IPS-15b (cell line): Measurements from ENCODE around the gene ADM2.

ENCODE experiments used
- H3K27me3 ChIP-seq: one replicate; pipeline ENCODE4 v1.6.1; 2013; ENCODE audit warnings: low read length; ENCODE audit not compliant: control insufficient read depth, insufficient read depth
- H3K36me3 ChIP-seq: one replicate; pipeline ENCODE4 v1.6.1; 2013; ENCODE audit warnings: low read length; ENCODE audit not compliant: control insufficient read depth, insufficient read depth
- H3K4me1 ChIP-seq: one replicate; pipeline ENCODE4 v1.6.1; 2013; ENCODE audit warnings: mild to moderate bottlenecking, low read length; ENCODE audit not compliant: control insufficient read depth, insufficient read depth
- H3K4me3 ChIP-seq: one replicate; pipeline ENCODE4 v1.5.1; 2013; ENCODE audit warnings: low read depth, low read length
- H3K9ac ChIP-seq: one replicate; pipeline ENCODE4 v1.6.1; 2013; ENCODE audit warnings: low read depth, mild to moderate bottlenecking, low read length
- H3K9me3 ChIP-seq: one replicate; pipeline ENCODE4 v1.6.1; 2013; ENCODE audit warnings: mild to moderate bottlenecking, low read length; ENCODE audit not compliant: control insufficient read depth, insufficient read depth

Gene ADM2

DNA sequence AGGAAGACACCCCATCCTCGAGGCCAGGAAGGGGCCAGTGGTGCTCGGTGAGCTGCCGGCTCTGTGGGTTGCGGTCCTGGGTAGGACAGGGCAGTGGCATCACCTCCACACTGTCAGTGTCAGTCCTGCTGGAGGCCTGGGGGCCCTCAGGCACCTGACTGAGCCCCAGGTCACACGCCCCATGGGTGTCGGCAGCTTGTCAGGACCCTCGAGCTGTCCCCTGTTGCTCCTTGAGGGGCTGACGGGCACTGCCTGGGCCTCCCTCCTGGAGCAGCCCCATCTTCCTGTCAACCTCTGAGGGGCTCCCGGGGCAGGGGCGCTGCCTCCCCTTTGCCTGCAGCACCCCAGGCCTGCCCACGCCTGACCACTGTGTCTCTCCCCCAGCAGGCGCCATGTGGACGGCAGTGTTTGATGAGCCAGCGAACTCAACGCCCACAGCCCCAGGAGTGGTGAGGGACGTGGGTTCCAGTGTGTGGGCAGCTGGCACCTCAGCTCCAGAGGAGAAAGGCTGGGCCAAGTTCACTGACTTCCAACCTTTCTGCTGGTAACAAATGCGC lies 42.0 kb upstream of the ADM2 start:
- Histone ChIP-seq H3K4me3 (no peak overlapping the region), H3K27me3 (no peaks in the 10 kb centered on the region), H3K9me3 (no peaks in the 10 kb centered on the region), H3K36me3 (peaks cover 64% of the 10 kb centered on the region), H3K9ac (no peak overlapping the region), H3K4me1 (no peaks in the 10 kb centered on the region)

GRCh38 chr22:50439871-50440331 lies 41.4 kb upstream of the ADM2 start:
- Histone ChIP-seq H3K36me3 (peaks cover 62% of the 10 kb centered on the region), H3K9ac (no peak overlapping the region), H3K27me3 (no peaks in the 10 kb centered on the region), H3K9me3 (no peaks in the 10 kb centered on the region), H3K4me3 (no peak overlapping the region), H3K4me1 (no peaks in the 10 kb centered on the region)

DNA sequence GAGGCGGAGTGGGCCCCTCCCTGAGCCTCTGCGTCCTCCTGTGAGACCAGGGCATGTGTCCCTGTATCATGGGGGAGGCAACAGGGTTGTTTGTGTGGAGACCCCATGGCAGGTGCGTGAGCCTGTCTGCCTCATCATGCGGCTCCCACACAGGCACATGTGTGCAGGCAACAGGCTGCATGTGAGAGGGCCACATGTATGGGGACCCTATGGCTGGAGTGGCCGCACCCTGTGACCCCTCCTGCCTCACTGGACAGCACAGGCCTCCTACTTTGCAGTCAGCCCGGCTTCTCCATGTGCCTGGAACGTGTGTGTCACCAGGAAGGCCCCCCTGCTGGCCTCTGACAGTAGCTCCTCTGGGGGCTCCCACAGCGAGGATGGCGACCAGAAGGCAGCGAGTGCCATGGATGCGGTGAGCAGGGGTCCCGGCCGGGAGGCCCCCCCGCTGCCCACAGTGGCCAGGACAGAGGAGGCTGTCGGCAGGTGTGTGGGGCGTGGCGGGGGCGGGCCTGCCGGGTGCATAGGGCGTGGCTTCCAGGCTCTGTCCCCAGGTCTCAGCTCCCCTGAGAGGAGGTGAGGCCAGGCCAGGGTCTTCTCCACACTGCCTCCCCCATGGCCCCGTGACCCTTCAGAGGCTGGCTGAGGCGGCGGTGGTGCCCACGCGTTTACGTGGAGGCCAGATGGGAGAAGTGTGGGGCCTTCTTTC lies 40.6 kb upstream of the ADM2 start:
- H3K27me3 ChIP-seq, result no peaks in the 10 kb centered on the region
- H3K36me3 ChIP-seq, result peaks cover 65% of the 10 kb centered on the region
- H3K4me3 ChIP-seq, result no peak overlapping the region
- no peaks in the 10 kb centered on the region for H3K9me3 ChIP-seq
- no peaks in the 10 kb centered on the region for H3K4me1 ChIP-seq
- no peak overlapping the region for H3K9ac ChIP-seq

- no peaks in the 10 kb centered on the region for H3K27me3 ChIP-seq
- H3K9ac ChIP-seq, result no peak overlapping the region
- no peaks in the 10 kb centered on the region for H3K4me1 ChIP-seq
- no peak overlapping the region for H3K4me3 ChIP-seq
- no peaks in the 10 kb centered on the region for H3K9me3 ChIP-seq
- peaks cover 62% of the 10 kb centered on the region for H3K36me3 ChIP-seq
Measured at GRCh38 chr22:50441428-50441993, 39.8 kb upstream of the ADM2 start.

- Histone ChIP-seq H3K4me1 (no peaks in the 10 kb centered on the region), H3K4me3 (no peak overlapping the region), H3K9me3 (no peaks in the 10 kb centered on the region), H3K9ac (no peak overlapping the region), H3K27me3 (no peaks in the 10 kb centered on the region), H3K36me3 (peaks cover 64% of the 10 kb centered on the region)
Measured at GRCh38 chr22:50443197-50443596, 38.1 kb upstream of the ADM2 start.

- Histone ChIP-seq H3K27me3 (no peaks in the 10 kb centered on the region), H3K36me3 (peaks cover 60% of the 10 kb centered on the region), H3K4me3 (no peak overlapping the region), H3K9me3 (no peaks in the 10 kb centered on the region), H3K9ac (no peak overlapping the region), H3K4me1 (no peaks in the 10 kb centered on the region)
Measured at GRCh38 chr22:50443801-50444625, 37.3 kb upstream of the ADM2 start.

DNA sequence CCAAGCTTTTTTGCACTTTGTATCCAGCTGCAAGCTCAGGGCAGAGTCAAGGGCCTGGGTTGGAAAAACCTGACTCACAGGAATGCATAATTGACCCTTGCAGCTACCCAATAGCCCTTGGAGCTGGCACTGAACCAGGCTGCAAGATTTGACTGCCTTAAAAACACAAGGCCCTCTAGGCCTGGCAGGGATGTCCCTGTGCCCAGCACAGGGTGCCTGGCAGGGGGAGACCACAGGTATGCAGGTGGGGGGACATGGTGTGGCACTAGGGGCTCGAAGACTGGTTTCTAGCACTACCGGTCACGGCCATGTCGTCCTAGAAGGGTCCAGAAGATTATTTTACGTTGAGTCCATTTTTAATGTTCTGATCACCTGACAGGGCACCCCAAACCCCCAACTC lies 36.7 kb upstream of the ADM2 start:
- Histone ChIP-seq H3K4me1 (no peaks in the 10 kb centered on the region), H3K9ac (no peak overlapping the region), H3K9me3 (no peaks in the 10 kb centered on the region), H3K4me3 (no peak overlapping the region), H3K36me3 (peaks cover 53% of the 10 kb centered on the region), H3K27me3 (no peaks in the 10 kb centered on the region)

DNA sequence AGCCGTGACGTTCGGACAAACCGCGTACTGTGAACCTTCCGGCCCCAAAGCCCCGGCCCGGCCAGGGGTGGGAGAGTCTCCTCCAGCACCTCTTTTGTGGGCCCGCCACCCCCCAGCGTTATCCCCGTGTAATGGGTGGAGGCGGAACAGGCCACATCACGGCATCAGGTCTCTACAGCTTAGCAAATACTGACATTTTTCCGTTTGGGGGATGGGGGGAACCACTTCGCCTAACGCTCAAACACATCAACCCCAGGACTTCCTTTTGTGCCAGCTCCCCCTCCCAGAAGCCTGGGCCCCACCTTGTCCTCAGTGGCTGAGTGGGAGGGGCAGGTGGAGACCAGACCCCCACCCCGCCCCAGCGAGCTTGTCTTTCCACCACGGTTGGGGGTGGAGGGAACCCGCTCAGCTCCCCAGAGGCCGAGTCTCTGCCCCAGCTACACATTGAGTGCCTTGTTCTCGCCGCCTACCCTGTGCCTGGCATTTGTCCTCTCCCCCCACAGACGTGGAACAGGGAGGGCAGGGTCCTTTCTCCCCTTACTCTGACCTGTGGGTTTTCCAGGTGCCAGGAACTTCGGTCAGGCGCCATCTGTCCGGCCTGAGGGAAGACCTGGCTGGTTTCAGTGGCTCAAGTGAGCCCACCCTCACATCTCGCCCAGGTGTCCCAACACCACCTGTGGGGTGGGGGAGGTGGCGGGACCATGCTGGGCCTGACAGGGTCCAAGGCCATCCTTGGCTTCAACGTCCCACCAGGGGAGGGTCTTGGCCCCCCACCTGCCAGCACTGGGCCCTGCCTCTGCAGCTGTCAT lies 36.1 kb upstream of the ADM2 start:
- Histone ChIP-seq H3K4me1 (no peaks in the 10 kb centered on the region), H3K9ac (peak overlapping the region; percentile 60), H3K4me3 (no peak overlapping the region), H3K27me3 (no peaks in the 10 kb centered on the region), H3K9me3 (no peaks in the 10 kb centered on the region), H3K36me3 (peaks cover 48% of the 10 kb centered on the region)

DNA sequence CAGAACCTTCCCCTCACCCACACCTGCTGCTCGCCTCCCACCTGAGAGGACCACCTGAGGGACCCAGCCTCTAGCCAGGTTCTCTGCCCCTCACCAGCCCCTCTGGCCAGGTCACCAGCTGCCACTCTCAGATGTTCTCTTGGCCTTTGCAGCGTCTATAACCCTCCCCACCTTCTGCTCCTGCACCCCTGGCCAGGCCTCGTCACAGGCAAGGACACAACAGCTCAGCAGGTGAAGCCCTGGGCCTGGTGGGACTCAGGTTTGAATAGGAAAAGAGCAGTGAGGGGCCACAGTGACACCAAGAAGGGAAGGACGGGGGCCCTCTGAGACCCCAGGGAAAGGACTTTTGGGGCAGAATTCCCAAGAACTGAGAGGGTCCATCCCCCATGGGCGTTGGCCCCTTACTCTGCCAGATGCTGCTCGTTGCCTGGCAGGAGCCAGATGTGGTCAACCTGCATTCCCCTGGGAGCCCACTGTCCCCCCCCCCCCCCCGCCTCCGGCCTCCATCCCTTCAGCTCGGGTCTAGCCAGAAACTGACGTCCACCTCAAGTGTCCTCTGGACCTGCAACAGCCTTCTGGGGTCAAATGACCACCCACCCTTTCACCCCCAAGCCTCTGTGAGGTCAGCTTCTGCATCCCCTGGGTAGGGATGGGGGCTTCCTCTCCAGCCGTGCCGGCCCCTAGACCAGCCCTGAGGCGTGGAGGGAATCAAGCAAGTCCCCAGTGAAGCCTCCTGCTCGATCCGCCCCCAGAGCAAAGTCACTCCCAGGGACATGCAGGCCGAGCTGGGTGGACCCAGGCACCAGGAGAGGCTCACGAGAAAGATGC lies 35.2 kb upstream of the ADM2 start:
- Histone ChIP-seq H3K4me3 (no peak overlapping the region), H3K36me3 (peaks cover 39% of the 10 kb centered on the region), H3K4me1 (no peaks in the 10 kb centered on the region)

DNA sequence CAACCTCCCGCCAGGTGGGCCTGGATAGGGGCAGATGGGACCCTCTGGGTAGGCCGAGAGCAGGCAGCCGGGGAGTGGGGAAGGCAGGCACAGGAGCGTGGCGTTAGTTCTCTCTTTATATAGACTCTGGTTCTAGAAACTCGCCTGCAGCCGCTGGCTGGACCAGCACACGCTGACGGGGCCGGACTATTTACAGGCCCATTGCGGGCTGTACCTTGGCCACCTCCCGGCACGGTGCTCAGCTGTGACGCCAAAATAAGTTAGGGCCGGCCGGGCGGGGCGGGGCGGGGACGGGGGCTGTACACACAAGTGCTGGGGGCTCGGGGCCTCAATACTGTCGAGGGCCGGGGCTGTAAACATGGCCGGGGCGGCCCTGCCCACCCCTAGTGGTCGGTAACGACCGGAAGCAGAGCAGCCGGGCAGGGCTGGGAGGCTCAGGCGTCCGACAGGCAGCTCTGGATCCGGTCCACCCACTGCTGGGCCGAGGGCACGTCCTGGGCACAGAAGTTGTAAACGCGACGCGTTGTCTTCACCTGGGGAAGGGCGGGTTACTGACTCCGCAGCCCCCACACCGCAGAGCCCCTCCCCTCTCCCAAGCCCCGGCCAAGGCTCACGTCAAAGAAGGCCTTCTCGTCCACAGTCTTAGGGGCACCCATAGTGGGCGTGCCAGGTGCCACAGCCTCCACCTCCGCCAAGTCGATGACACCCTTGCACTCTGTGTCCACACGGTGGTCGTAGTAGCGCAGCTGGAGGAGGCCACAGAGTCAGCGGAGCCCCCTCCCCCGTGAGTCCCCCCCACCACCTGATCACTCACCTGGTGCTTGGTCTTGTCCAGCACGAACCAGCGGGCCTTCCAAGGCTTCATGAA lies 34.4 kb upstream of the ADM2 start:
- H3K27me3 ChIP-seq, result no peaks in the 10 kb centered on the region
- H3K9ac ChIP-seq, result no peak overlapping the region
- no peaks in the 10 kb centered on the region for H3K9me3 ChIP-seq
- H3K4me3 ChIP-seq, result no peak overlapping the region
- peaks cover 37% of the 10 kb centered on the region for H3K36me3 ChIP-seq
- no peaks in the 10 kb centered on the region for H3K4me1 ChIP-seq

More for the DNA sequence above, 35.2 kb upstream of the ADM2 start:
- no peaks in the 10 kb centered on the region for H3K9me3 ChIP-seq
- H3K27me3 ChIP-seq, result no peaks in the 10 kb centered on the region
- H3K9ac ChIP-seq, result no peak overlapping the region
